Measurements from ENCODE around the gene APBA2.
"Not testable (repeated sequence)": the region's sequence is repeated elsewhere in the genome, so short reads cannot be mapped to it uniquely, and the experiment has no call there.

Gene APBA2

GRCh38 chr15:29101491-29101890, 215.7 kb downstream of the APBA2 start:
- TF ChIP-seq CTCF (IDR thresholded peaks at IDR 0.05; ENCODE audit: low read length) = no peak
- TF ChIP-seq EZH2phosphoT487 (IDR thresholded peaks at IDR 0.05; ENCODE audit: low read length) = no peak
- no peak for TF ChIP-seq EZH2 (optimal IDR thresholded peaks at IDR 0.05; ENCODE audit: low read depth, low read length)
- Histone ChIP-seq H4K20me1 (ENCODE audit: insufficient read depth, low read length) (no peaks in the 10 kb centered on the region), H3K9ac (ENCODE audit: low read length) (no peak overlapping the region), H3F3A (ENCODE audit: insufficient read depth, low read length) (no peaks in the 10 kb centered on the region), H3K79me2 (ENCODE audit: low read length) (no peaks in the 10 kb centered on the region), H3K4me2 (ENCODE audit: low read depth, low read length) (no peak overlapping the region), H3K36me3 (replicated peaks; ENCODE audit: insufficient read depth, low read length) (no peaks in the 10 kb centered on the region), H3K4me1 (ENCODE audit: low read length) (no peaks in the 10 kb centered on the region), H3K27me3 (replicated peaks; ENCODE audit: insufficient read depth, low read length) (no peaks in the 10 kb centered on the region), H3K4me3 (ENCODE audit: low read length) (no peak overlapping the region), H3K9me2 (replicated peaks; ENCODE audit: insufficient read depth, low read length) (no peaks in the 10 kb centered on the region), H3K9me3 (replicated peaks; ENCODE audit: insufficient read depth, low read length) (no peaks in the 10 kb centered on the region), H2AFZ (ENCODE audit: low read length) (no peak overlapping the region), H3K27ac (ENCODE audit: low read length) (no peak overlapping the region)
- DNase-seq = no peak

GRCh38 chr15:29102173-29102794, 216.5 kb downstream of the APBA2 start:
- not testable (repeated sequence) for H3K4me1 ChIP-seq (ENCODE audit: low read length); H3K9me3 ChIP-seq (replicated peaks; ENCODE audit: insufficient read depth, low read length); H3K9ac ChIP-seq (ENCODE audit: low read length); H3K4me2 ChIP-seq (ENCODE audit: low read depth, low read length); H3F3A ChIP-seq (ENCODE audit: insufficient read depth, low read length); H3K27me3 ChIP-seq (replicated peaks; ENCODE audit: insufficient read depth, low read length); H4K20me1 ChIP-seq (ENCODE audit: insufficient read depth, low read length); H3K36me3 ChIP-seq (replicated peaks; ENCODE audit: insufficient read depth, low read length); H3K4me3 ChIP-seq (ENCODE audit: low read length); H2AFZ ChIP-seq (ENCODE audit: low read length); H3K27ac ChIP-seq (ENCODE audit: low read length); H3K79me2 ChIP-seq (ENCODE audit: low read length); H3K9me2 ChIP-seq (replicated peaks; ENCODE audit: insufficient read depth, low read length)
- DNase-seq = peak; percentile 39
- peak; percentile 58 for TF ChIP-seq CTCF (IDR thresholded peaks at IDR 0.05; ENCODE audit: low read length)

- no peaks in the 10 kb centered on the region for H3K9me3 ChIP-seq (replicated peaks; ENCODE audit: insufficient read depth, low read length)
- H3K27ac ChIP-seq (ENCODE audit: low read length) = no peak overlapping the region
- no peak for DNase-seq
- H3K9ac ChIP-seq (ENCODE audit: low read length) = no peak overlapping the region
- H3K36me3 ChIP-seq (replicated peaks; ENCODE audit: insufficient read depth, low read length) = no peaks in the 10 kb centered on the region
- H3K27me3 ChIP-seq (replicated peaks; ENCODE audit: insufficient read depth, low read length) = no peaks in the 10 kb centered on the region
- TF ChIP-seq EZH2phosphoT487 (IDR thresholded peaks at IDR 0.05; ENCODE audit: low read length) = no peak
- TF ChIP-seq CTCF (IDR thresholded peaks at IDR 0.05; ENCODE audit: low read length) = no peak
- no peak for TF ChIP-seq EZH2 (optimal IDR thresholded peaks at IDR 0.05; ENCODE audit: low read depth, low read length)
- H2AFZ ChIP-seq (ENCODE audit: low read length) = no peak overlapping the region
- no peaks in the 10 kb centered on the region for H4K20me1 ChIP-seq (ENCODE audit: insufficient read depth, low read length)
- H3K9me2 ChIP-seq (replicated peaks; ENCODE audit: insufficient read depth, low read length) = no peaks in the 10 kb centered on the region
- H3K4me2 ChIP-seq (ENCODE audit: low read depth, low read length) = no peak overlapping the region
- no peaks in the 10 kb centered on the region for H3K4me1 ChIP-seq (ENCODE audit: low read length)
- H3K79me2 ChIP-seq (ENCODE audit: low read length) = no peaks in the 10 kb centered on the region
- H3F3A ChIP-seq (ENCODE audit: insufficient read depth, low read length) = no peaks in the 10 kb centered on the region
- no peak overlapping the region for H3K4me3 ChIP-seq (ENCODE audit: low read length)
Measured at GRCh38 chr15:29102911-29103823, 217.4 kb downstream of the APBA2 start.

All from MM.1S (cell line).